ENCODE data around the gene FGF6.
"Not testable (repeated sequence)": the region's sequence is repeated elsewhere in the genome, so short reads cannot be mapped to it uniquely, and the experiment has no call there.

FGF6 gene, protein sequence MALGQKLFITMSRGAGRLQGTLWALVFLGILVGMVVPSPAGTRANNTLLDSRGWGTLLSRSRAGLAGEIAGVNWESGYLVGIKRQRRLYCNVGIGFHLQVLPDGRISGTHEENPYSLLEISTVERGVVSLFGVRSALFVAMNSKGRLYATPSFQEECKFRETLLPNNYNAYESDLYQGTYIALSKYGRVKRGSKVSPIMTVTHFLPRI

DNA sequence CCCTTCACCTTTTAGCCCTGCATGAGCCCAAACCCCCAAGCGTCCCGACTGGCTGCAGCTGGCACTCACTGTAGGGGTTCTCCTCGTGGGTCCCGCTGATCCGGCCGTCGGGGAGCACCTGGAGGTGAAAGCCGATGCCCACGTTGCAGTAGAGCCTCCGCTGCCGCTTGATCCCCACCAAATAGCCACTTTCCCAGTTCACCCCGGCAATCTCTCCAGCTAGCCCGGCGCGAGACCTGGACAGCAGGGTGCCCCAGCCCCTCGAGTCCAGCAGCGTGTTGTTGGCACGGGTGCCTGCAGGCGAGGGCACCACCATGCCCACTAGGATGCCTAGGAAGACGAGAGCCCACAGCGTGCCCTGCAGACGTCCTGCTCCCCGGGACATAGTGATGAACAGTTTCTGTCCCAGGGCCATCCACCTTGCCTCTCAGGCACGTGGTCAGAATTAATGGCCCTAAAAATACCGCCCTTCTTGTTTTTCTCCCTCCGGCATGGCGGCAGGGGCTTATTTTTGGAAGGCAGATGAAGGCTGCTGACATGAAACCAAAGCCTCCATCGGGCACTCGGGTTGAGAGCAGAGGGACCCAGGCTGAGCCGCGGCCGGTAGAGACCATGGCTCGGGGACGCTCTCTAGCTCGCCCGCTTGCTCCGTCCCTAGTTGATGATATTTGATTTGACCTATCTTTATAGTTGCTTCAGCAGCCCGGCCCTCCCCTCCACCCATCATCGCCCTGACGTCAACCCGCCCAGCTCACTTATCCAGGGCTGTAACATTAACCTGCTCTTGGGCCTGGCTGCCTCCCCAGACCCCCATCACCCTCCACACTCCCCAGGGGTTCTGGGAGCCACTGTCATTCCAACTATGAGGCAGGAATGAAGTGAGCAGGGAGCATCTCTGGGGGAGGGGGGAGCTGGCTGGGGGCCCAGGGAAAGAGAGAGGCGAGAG lies at the start of gene FGF6:
FGF6 (minus strand) TSS at position 660 of the 946 bp plus-strand sequence; CDS start at position 415, 245 bp downstream.
- DNase-seq, result no peak

DNA sequence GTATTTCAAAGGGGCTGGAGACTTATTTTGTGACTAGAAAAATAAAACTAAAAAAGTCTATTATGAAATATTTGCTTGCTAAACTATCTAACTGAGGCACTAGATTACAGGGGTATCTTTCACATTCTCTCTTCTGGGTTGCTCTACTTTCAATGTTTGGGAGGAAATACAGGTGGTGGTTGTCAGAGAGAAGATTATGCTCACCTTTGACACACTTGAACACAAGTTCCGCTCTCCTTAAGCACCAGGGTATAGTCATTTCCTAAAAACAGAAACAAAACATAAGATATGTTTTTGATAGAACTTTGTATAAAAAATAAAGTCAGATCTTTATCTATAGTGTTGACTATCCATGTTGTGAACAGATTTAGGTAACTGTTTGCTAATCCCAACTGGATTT lies 45.4 kb upstream of the FGF6 start:
- DNase-seq, result no peak

DNA sequence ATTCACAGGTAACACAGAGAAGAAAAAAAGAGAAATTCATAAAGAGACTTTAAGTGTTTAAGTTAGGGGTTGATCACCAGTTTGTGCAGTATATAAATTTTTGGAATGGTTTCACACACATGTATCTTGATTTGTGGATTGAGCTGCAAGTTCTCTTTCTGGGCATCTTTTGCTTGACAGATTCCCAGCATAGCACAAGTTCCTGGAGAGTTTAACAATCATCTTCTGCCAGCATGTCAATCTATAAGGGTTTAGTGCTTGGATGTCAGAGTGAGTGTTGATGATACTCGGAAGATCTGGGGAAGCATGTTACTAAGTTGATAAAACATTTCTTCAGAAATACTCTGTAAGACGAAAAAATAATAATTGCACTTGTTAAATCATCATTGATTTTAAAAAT lies 43.9 kb upstream of the FGF6 start:
- DNase-seq, result no peak

DNA sequence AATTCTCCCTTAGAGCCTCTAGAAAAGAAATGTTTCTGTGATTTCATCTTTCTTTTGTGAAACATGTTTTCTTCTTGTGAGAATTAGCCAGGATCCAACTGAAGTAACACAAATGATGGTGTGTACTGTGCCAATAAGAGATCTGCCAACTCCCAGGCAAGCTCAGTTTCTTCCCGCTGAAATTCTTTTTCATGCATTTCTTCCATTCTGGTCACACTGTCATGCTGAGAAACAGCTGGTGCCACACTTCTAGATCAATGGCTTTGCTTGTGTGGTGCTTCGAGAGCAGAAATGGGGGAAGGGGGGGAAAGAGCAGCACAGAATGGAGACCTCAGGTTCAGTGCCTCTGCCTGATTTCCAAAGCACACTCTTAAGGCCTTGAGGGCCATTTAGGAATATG lies 41.4 kb upstream of the FGF6 start:
- no peak for DNase-seq

DNA sequence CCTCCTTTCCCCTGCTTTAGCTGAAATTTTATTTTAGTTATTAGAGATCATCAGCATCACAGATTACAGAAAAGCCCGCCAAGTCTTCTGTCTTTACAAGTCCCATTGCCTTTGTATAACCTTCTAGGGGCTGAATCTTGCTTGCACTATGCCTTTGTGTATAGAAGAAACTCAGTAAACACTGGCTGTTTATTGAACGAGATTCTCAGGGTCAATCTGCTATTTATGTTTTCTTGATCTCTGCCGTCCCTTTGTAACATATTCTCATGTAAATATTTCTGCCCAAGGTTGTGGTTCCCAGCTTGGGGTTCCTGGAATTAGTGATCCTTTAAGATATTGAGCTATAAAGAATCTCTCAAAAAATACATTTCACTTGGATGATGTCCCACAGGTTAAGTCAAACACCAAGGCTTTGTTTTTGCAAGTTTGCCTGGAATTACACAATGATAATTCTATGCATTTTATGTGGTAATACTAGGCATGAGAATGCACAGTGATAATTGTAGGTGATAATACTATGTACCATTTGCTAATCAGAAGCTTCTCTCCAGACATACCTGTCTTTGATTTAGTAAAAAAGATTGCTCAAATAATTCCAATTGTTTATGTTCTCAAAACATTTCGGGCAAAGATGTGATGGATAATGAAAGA lies 40.6 kb upstream of the FGF6 start:
- DNase-seq, result no peak

DNA sequence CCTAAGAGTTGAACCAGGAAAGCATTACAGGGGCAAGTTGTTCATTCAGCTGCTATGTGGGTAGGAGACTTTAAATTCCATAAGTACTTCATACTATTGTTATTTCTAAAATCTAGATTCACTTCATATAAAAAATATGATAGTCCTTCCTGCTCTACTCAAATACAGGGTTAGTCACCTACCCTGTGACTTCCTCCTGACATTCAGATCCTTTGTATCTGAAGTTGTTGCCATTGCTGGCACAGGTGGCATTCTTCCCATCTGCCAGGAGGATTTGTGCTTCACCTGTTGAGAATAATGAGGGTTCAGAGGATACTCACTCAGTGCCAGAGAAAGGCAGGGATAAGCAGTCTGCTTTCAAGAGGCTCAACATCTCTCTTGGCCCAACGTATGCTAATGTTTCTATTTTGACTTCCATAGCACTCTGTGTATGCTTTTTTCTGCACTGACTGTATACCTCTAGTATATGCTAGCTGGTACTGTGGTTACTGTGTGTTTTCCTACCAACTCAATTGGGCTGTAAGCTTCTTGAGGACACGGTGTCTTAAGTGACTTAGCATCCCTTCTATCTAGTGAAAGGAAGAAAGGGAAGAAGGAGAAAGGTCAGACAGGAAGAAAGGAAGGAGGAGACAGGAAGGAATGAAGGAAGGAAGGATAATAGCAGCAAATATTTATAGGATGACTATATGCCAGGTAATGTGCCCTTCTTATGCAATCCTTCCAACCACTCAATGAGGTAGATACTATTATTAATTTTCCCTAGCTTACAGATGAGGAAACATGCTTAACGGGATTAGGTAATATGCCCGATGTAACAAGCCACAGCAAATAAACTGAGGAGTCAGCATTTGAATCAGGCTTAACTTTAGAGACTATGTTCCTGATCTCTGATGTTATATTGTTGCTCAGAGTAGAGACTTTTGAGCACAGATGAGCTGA lies 38.5 kb upstream of the FGF6 start:
- no peak for DNase-seq

DNA sequence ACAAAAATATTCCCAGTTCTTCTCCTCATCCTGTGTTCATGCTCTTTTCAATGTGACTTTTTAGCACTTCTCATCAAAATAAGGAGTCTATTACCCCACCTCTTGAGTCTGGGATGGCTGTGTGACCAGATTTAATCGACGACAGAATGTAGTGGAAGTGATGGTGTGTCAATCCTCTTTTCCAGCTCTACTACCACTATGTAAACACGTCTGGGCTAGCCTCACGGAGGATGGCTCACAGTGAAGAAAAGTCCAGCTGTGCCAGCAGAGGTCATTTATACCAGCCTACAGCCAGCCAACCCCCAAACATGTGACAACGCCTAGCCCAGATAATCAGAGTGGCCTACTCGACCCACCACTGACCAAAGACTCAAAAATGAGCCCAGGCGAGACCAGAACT lies 37.3 kb upstream of the FGF6 start:
- DNase-seq, result no peak

DNA sequence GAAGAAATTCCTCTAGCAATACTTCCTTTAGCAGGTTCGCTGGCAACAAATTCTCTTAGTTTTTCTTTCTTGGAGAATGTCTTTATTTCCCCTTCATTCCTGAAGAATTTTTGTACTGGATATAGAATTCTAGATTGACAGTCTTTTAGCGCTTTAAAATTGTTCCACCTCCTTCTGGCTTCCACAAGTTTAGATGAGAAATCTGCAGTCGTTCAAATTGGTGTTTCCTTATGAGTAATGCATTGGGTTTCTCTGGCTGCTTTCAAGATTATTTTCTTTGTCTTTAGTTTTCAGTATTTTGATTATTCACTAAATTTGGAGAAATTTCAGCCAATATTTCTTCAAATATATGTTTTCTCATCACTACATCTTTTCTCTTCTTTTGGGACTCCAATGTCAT lies 33.3 kb upstream of the FGF6 start:
- no peak for DNase-seq

DNA sequence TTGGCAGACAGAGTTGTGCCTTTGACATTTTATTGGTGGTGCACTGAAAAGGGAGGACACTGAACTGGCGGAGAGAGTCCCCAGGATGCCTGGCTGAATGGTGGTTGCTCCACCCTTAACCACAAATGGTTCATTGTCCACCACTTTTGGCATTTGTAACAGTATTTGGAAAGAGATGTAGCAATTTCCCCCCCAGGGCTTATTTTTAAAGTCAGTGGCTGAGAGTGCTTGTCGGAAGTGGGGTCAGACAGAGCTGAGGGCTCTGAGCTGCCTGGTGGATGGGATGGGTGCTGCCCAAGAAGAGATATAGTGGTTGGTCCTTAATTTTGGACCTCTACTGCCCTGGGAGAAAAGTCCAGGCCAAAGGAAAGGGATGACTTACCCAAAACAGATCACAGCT lies 31.5 kb upstream of the FGF6 start:
- no peak for DNase-seq

DNA sequence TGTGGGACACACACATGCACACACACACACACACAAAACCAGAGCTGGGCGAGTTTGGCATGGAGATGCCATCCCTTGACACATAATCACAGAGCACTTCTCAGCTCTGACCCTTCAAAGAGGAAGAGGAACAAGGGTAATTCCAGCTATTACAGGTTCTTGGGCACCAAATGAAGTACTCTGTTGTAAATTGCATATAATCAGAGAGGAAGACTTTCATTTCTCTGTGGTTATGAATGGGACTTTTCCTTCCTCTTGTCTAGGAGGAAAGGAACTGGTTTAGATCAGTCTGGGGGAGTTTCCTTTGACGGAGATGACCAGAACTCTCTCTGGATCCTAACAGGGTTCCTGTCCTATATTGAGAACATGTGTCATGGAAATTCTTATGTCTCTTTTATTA lies 26.4 kb upstream of the FGF6 start:
- no peak for DNase-seq

DNA sequence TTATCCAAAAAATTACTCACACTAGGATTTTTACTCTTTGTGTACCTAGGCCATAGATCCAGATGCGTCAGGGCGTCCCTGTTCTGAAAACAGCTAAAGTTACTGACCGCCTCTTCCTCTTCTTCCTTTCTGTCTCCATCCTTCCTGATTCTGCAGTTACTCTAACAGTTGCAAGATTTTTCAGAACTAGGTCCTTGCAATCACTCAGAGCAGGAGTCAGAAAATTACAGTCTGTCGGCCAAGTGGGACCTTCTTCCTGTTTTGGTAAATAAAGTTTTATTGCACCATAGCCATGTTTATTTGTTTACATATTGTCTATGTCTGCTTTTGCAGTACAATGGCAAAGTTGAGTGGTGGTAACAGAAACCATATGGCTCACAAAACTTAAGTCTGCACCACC lies 25.6 kb upstream of the FGF6 start:
- no peak for DNase-seq

DNA sequence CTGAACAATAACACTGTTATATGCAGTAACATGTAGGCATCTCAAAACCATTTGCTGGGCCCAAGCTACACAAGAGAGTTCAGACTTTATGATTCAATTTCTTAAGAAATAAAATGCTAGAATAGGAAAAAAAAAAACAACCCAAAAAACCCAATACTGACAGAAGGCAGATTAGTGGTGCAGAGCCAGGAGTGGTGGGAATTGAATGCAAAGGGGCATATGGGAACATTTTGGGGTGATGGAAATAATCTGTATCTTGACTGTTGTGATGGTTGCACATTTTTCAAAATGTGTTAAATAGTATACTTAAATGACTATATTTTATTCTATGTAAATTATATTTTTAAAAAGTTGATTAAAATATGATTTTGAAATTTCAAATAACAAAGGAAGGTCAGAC lies 23.4 kb upstream of the FGF6 start:
- no peak for DNase-seq

DNA sequence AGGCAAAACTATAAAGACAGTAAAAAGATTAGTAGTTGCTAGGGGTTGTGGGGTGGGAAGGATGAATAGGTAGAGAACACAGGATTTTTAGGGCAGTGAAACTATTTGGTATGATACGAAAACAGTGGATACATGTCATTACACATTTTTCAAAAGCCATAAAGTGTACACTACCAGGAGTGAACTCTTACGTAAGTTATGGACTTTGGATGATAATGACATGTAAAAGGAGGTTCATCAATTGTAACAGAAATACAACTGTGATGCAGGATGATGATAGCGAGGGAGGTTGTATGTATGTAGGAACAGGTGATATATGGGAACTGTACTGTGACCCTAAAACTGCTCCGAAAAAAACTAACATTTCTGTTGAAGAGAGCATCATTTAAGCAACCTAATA lies 15.1 kb upstream of the FGF6 start:
- no peak for DNase-seq

DNA sequence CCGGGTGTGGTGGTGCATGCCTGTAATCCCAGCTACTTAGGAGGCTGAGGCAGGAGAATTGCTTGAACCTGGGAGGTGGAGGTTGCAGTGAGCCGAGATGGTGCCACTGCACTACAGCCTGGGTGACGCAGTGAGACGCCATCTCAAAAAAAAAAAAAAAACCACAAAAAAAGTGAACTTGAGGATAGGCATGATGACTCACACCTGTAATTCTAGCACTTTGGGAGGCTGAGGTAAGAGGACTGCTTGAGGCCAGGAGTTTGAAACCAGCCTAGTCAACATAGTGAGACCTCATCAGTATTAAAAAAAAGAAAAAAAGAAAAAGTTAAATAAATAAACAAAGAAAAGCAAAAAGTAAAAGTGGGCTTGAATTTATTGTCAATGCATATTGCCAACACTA lies 10.2 kb upstream of the FGF6 start:
- DNase-seq, result not testable (repeated sequence)

DNA sequence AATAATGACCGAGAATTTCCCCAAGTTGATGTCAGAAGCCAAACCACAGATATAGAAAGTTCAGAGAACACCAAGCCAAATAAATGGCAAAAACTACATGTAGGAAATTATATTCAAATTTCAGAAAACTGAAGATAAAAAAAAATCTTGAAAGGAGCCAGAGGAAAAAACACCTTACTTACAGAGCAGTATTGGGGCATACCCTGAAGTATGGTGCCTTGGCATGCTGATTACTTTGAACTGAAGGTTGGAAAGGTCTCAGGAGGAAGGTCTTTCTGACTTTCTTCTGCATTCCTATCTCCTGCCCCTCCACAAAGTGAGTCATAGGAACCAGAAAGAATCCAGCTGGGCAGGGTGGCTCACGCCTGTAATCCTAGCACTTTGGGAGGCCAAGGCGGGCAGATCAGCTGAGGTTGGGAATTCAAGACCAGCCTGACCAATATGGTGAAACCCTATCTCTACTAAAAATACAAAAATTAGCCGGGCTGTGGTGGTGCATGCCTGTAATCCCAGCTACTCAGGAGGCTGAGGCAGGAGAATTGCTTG lies 8.8 kb upstream of the FGF6 start:
- no peak for DNase-seq

DNA sequence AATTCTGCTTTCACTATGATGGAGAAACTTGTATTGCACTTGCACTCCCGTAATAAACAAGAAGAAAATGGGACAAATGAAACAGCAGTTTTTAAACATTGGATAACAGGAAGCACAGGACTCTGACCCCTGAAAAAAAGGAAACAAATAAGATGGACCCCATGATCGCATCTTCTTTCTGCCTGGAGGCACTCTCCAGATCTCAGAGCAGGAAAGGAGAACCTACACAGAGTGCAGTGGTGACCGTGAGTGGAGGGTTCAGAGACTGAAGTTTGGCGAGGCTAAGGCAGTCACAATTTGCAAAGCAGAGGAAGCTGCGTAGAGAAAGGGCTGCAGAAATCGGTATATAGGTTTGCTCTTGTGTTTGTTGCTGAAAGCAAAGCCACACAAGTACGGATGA lies 6.1 kb upstream of the FGF6 start:
- no peak for DNase-seq

DNA sequence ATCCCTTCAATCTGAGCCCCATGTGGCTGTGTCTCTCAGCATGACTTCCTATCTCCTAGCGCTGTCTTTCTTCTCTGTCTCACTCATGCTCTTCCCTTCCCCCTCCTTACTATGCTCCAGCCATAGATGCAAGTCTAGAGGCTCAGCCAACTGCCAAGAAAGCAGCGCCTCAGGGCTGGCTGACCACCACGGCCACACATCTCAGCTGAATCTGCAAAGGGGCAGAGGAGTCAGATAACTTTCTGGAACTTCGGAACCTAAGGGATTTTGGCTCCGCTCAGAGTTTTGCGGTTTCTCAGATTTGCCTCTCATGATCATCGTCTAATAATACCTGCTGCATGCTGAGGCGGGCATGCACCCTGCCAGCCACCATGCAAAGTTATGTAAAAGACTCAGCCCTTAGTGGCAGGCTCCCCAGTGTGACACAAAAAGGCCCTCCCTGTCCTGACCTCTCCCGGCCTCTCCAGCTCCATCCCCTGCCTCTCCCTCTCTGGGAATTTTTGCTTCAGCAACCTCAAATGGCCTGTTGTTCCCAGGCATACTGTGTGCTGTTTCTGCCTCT lies 5.0 kb upstream of the FGF6 start:
- DNase-seq, result no peak

DNA sequence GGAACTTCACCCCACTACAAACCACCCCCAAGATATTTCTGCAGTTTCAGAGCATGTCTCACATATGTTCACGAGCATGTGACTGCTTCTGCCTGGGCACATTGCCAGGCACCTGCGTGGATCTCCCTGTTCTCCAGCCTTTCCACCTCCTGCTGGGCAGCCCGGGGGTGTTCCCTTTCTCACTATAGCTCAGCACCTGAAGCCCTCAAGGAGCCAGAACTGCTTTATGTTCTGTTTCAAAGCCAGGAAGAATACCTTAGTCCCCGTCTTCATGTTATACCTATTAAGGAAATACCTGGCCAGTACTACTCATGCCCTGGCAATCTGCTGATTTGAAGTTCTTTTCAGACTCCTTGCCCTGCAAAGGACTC lies 4.2 kb upstream of the FGF6 start:
- no peak for DNase-seq

DNA sequence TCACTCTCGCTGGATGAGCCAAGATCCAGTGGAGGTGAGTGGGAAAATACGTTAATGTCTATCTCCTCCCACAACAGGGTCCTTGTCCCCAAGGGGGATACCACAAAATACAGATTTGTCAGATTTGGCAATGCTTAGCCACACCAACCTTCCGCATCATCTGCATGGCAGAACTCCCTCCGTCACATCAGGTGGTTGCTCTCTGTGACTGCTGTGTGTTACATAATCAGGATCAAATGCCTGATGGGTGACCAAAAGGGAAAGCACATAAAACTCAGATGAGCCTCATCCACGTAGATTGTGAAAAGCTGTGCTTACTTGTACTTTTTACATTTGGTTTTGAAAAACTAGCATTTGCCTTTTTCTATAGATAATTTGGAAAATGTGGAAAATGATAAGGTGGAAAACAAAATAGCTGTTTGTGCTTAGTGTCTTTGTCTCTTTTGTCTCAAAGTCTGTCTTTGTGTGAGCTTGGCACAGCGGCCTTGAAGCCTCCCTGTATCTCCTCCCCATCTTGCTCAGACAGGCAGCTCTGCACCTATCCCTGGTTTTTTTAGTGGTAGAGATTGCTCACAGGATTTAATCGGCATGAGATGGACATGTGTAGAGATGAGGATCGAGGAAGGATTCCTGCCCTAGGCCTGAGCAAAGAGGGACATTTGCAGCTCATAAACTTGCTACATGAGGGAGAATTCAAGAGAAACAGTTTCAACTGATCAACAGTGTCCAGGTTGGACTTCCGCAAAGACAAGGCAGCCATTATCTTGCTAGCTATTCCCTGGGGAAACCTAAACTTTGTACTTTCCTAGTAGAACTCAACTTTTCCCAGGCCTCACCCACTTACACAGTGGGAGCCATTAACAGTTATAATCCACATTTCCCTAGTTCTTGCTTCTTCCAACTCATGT lies 3.6 kb upstream of the FGF6 start:
- no peak for DNase-seq

DNA sequence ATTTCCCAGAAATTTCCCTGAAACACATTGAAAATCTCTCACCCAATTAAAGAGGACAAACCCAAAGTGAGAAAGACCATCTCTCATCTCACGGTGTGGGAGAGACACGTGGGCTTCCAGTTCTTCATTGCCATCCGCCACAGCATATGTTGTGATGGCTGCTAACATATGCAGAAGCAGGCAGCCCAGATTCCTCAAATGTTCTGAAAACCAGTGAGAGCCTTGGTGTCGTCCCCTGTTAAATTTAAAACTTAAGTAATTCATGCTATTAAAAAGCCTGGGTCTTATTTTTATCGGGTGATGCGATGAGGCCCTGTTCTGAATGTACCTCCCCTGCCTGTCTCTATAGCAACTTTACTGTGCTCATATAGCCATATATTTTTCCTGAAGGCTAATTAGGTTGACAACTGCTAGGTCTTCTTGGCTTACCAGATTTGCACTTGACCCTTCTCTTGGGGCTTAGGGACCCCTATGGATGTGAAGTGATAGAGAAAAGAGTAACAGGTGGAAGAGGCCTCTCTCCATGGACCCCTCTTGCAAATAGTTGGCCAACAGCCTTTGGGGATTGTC lies 2.8 kb upstream of the FGF6 start:
- DNase-seq, result no peak

DNA sequence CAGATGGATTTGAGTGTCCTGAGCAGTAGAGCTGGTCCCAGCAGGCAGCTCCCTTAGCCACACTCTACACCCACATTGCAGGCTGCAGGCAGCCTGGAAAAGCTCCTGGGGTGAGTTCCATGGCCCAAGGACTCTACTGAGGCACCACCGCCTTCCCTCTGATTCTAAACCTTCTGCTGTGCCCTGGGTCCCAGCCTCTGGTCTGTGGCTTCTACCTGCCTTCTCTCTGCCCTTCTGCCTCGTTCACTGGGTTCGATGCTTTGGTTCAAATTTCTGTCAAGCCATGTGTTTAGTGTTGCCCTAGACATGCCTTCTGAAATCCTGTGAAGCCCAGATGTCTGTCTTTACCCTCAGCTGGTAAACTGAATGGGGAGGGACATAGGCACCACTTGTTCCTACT lies 1.5 kb upstream of the FGF6 start:
- DNase-seq, result no peak
